Myocyte (in vitro differentiated cells): ENCODE data around the gene EPHA4. TPM values are rescaled to one million over a fixed set of nuclear protein-coding genes. Genes with fewer than 3 reads are reported as not detected.

ENCODE experiments used
- DNase-seq: peaks from one replicate; pipeline ENCODE4 v3.0.0-alpha.2; 2012; ENCODE audit warnings: low read depth
- total RNA-seq: library from RNA; depleted of rRNA; stranded (reverse); fragments of >200 nt; gene quantifications from 2 replicates; pipeline ENCODE4 v1.2.3, GENCODE V29; 2014

EPHA4 gene
- total RNA-seq, 1 donor from 2014 or later: 12.9 TPM

GRCh38 chr2:221446140-221446539 lies 126.0 kb downstream of the EPHA4 start:
- DNase-seq: no peak

GRCh38 chr2:221444106-221444505 lies 128.0 kb downstream of the EPHA4 start:
- peak; percentile 58 for DNase-seq

GRCh38 chr2:221443645-221444044 lies 128.5 kb downstream of the EPHA4 start:
- DNase-seq: no peak

GRCh38 chr2:221442128-221442527 lies 130.0 kb downstream of the EPHA4 start:
- DNase-seq: no peak

- no peak for DNase-seq
Measured at GRCh38 chr2:221439761-221440479, 132.2 kb downstream of the EPHA4 start.

- no peak for DNase-seq
Measured at GRCh38 chr2:221437056-221437455, 135.0 kb downstream of the EPHA4 start.

GRCh38 chr2:221435171-221435570 lies 136.9 kb downstream of the EPHA4 start:
- no peak for DNase-seq

- no peak for DNase-seq
Measured at GRCh38 chr2:221434142-221434541, 138.0 kb downstream of the EPHA4 start.

GRCh38 chr2:221431477-221431876 lies 140.6 kb downstream of the EPHA4 start:
- no peak for DNase-seq

- DNase-seq: no peak
Measured at GRCh38 chr2:221429741-221430491, 142.2 kb downstream of the EPHA4 start.

GRCh38 chr2:221428896-221429295 lies 143.2 kb downstream of the EPHA4 start:
- DNase-seq: no peak

GRCh38 chr2:221426929-221427328 lies 145.2 kb downstream of the EPHA4 start:
- DNase-seq: no peak

- no peak for DNase-seq
Measured at GRCh38 chr2:221425891-221426290, 146.2 kb downstream of the EPHA4 start.

- DNase-seq: peak; percentile 40
Measured at GRCh38 chr2:221425353-221425752, 146.8 kb downstream of the EPHA4 start.

- no peak for DNase-seq
Measured at GRCh38 chr2:221423210-221423804, 148.8 kb downstream of the EPHA4 start.

- no peak for DNase-seq
Measured at GRCh38 chr2:221422516-221423209, 149.4 kb downstream of the EPHA4 start.

GRCh38 chr2:221420245-221420644 lies 151.9 kb downstream of the EPHA4 start:
- no peak for DNase-seq

- DNase-seq: no peak
Measured at GRCh38 chr2:221415789-221416188, 156.3 kb downstream of the EPHA4 start.

- no peak for DNase-seq
Measured at GRCh38 chr2:221412978-221413377, 159.1 kb downstream of the EPHA4 start.

GRCh38 chr2:221410487-221410886 lies 161.6 kb downstream of the EPHA4 start:
- DNase-seq: no peak

GRCh38 chr2:221407765-221408164 lies 164.3 kb downstream of the EPHA4 start:
- no peak for DNase-seq

- no peak for DNase-seq
Measured at GRCh38 chr2:221405521-221405920, 166.6 kb downstream of the EPHA4 start.
